Heart left ventricle (tissue), 16 donors: ENCODE results near the gene KRT38. TPM values are rescaled to one million over a fixed set of nuclear protein-coding genes. Genes with fewer than 3 reads are reported as not detected.

Experiments used
- ATAC-seq, 4 donors: fragments of 200-7000 bp; cut with Tn5 transposase; one replicate each; pipeline ENCODE4 v1.9.1; 2020 to 2022; ENCODE audit warnings: moderate library complexity in 4 of 4, mild to moderate bottlenecking in 3 of 4, moderate number of reproducible peaks in 1 of 4
- DNase-seq, 5 donors: peaks; one replicate each; pipeline ENCODE4 v3.0.0-alpha.2; 2020
- H3K27ac ChIP-seq, 12 donors: fragments of 200-600 bp; sonication (generic) in 4 of 12; one replicate each; pipeline versions ENCODE4 v1.5.0 to v1.8.0; 2016 to 2022; ENCODE audit warnings: mild to moderate bottlenecking in 2 of 12
- H3K27me3 ChIP-seq, 9 donors: fragments of 200-600 bp; sonication (generic) in 2 of 9; one replicate each; pipeline versions ENCODE4 v1.5.1 to v1.8.0; 2016 to 2022; ENCODE audit warnings: mild to moderate bottlenecking in 3 of 9
- H3K36me3 ChIP-seq, 9 donors: fragments of 200-600 bp; sonication (generic) in 2 of 9; one replicate each; pipeline versions ENCODE4 v1.5.0 to v1.8.0; 2018 to 2022; ENCODE audit warnings: mild to moderate bottlenecking in 2 of 9
- H3K4me1 ChIP-seq, 12 donors: fragments of 200-600 bp; sonication (generic) in 4 of 12; one replicate each; pipeline versions ENCODE4 v1.5.0 to v1.8.0; 2016 to 2022; ENCODE audit warnings: mild to moderate bottlenecking in 3 of 12
- H3K4me3 ChIP-seq, 12 donors: fragments of 200-600 bp; sonication (generic) in 4 of 12; one replicate each; pipeline versions ENCODE4 v1.5.0 to v1.8.0; 2017 to 2022; ENCODE audit warnings: mild to moderate bottlenecking in 9 of 12, moderate library complexity in 4 of 12
- H3K9me3 ChIP-seq, 12 donors: fragments of 200-600 bp; sonication (generic) in 4 of 12; one replicate each; pipeline versions ENCODE4 v1.5.0 to v1.8.0; 2016 to 2022; ENCODE audit warnings: mild to moderate bottlenecking in 1 of 12
- CTCF ChIP-seq, 12 donors: fragments of 200-600 bp; sonication (generic) in 4 of 12; IDR thresholded peaks; one replicate each; pipeline versions ENCODE4 v1.5.0 to v1.8.0; 2018 to 2022; ENCODE audit warnings: antibody characterized with exemption in 12 of 12, mild to moderate bottlenecking in 5 of 12
- POLR2A ChIP-seq, 2 donors: fragments of 450-650 bp; IDR thresholded peaks; one replicate each; pipeline ENCODE4 v1.6.1; 2017; ENCODE audit warnings: antibody characterized with exemption in 2 of 2, mild to moderate bottlenecking in 2 of 2, moderate library complexity in 2 of 2
- WGBS, 4 donors: extraction: QIAGEN DNeasy Blood & Tissue Kit in 2 of 4; methylation state at CpG; one replicate each; pipeline versions ENCODE4 v1.1.5 to v1.1.7; 2013 to 2018; 5-methylcytosine and 5-hydroxymethylcytosine counted together
- intact Hi-C, 10 donors: fragments of 100-400 bp; cut with DNase I; formaldehyde crosslinking; loops; one replicate each; pipeline versions ENCODE4 v1.11.1 to v1.14.2; 2022
- polyA plus RNA-seq, 2 donors: library from polyadenylated mRNA; stranded (reverse); fragments of 200-250 nt; gene quantifications; one replicate each; pipeline ENCODE4 v1.2.3, GENCODE V29; 2013
- total RNA-seq, 9 donors: library from RNA; depleted of rRNA in 2 of 9; stranded (reverse); fragments of >200 nt in 2 of 9; fragmentation: NEBNext Ultra II Directional in 3 of 9; extraction: Animal tissue kit (Norgen Biotek cat#: 25700) in 3 of 9; gene quantifications; one replicate each; pipeline versions ENCODE4 v1.1.0 to v1.2.4, GENCODE V29; 2016 to 2023
- donor health status: ischemic (EF 13 %, LVEDD 7.1; RV severe dilation, severe dysfunction).
- donor health status: healthy with polysubstance abuse.
- donor health status: DM: no; HTN: yes; CAD: no.
- donor health status: DM: no; HTN: no; CAD: no.
- donor health status: ischemic (EF 25% LVEDD 6.9; RV normal size, moderate dysfunction).
- donor health status: ischemic (EF 25% LVEDD 5.7; RV mildly dilated, moderate dysfunction).
- donor health status: healthy.
- donor health status: DM: yes; HTN: yes; CAD: no.
- donor health status: ischemic (EF 35%, LVEDD 5.7; RV mildly dilated, moderate dysfunction).
- donor health status: nonischemic (EF 11% LVEDD 7.7; RV severe dilation, severe dysfunction).
- donor health status: DM: yes; HTN: yes; CAD: no.
- donor health status: PGD.
- donor health status: ischemic (EF 29% LVEDD 5.4; RV normal size, mild dysfunction).
- donor health status: nonischemic (EF 23%, LVEDD 6.1; RV moderate dilation, normal function).

KRT38 gene
- total and polyA plus RNA-seq, 11 donors: not detected

GRCh38 chr17:41484920-41485904 lies 44.4 kb upstream of the KRT38 start:
- Histone ChIP-seq H3K9me3 (no peaks in the 10 kb centered on the region), H3K4me1 (peaks cover 0 to 7% (median 0%) of the 10 kb centered on the region in 12 donors), H3K27me3 (peaks cover 0 to 17% (median 3%) of the 10 kb centered on the region in 9 donors), H3K4me3 (no peak overlapping the region), H3K36me3 (no peaks in the 10 kb centered on the region), H3K27ac (no peak overlapping the region)
- intact Hi-C loops: no loop called here
- DNase-seq (no peak), ATAC-seq (peak in 3 of 4 donors; percentile 22 to 79 (median 56))
- TF ChIP-seq CTCF (IDR thresholded peaks at IDR 0.05): no peak
- TF ChIP-seq POLR2A (IDR thresholded peaks at IDR 0.05): no peak
- 71 to 78% (median 72%) methylated on average over 8 of the region's 8 CpGs for WGBS, 4 donors

- TF ChIP-seq POLR2A (IDR thresholded peaks at IDR 0.05) (no peak), CTCF (IDR thresholded peaks at IDR 0.05) (no peak)
- 43 to 57% (median 55%) methylated on average over 7 of the region's 7 CpGs for WGBS, 4 donors
- H3K4me3 ChIP-seq: no peak overlapping the region
- H3K9me3 ChIP-seq: no peaks in the 10 kb centered on the region
- H3K27me3 ChIP-seq: peaks cover 0 to 17% (median 3%) of the 10 kb centered on the region in 9 donors
- ATAC-seq (peak in 2 of 4 donors; percentile 21 to 41), DNase-seq (no peak)
- intact Hi-C loops: no loop called here
- H3K36me3 ChIP-seq: no peaks in the 10 kb centered on the region
- H3K27ac ChIP-seq: no peak overlapping the region
- H3K4me1 ChIP-seq: no peaks in the 10 kb centered on the region
Measured at GRCh38 chr17:41483991-41484826, 43.4 kb upstream of the KRT38 start.

GRCh38 chr17:41483531-41483930 lies 42.7 kb upstream of the KRT38 start:
- Histone ChIP-seq H3K4me1 (no peaks in the 10 kb centered on the region), H3K27ac (no peak overlapping the region), H3K27me3 (peaks cover 0 to 13% (median 3%) of the 10 kb centered on the region in 9 donors), H3K36me3 (no peaks in the 10 kb centered on the region), H3K9me3 (no peaks in the 10 kb centered on the region), H3K4me3 (no peak overlapping the region)
- DNase-seq (no peak), ATAC-seq (no peak)
- intact Hi-C loops: no loop called here
- 53 to 64% (median 56%) methylated on average over 9 of the region's 9 CpGs for WGBS, 4 donors
- no peak for TF ChIP-seq POLR2A (IDR thresholded peaks at IDR 0.05)
- no peak for TF ChIP-seq CTCF (IDR thresholded peaks at IDR 0.05)

- WGBS, 4 donors: 87 to 92% (median 90%) methylated on average over 2 of the region's 2 CpGs
- Histone ChIP-seq H3K27me3 (peaks cover 0 to 12% (median 0%) of the 10 kb centered on the region in 9 donors), H3K9me3 (no peaks in the 10 kb centered on the region), H3K4me1 (no peaks in the 10 kb centered on the region), H3K27ac (no peak within 1 kb of the TSS), H3K4me3 (no peak within 1 kb of the TSS), H3K36me3 (no peaks in the 10 kb centered on the region)
- intact Hi-C loops: no loop called here
- ATAC-seq: no peak
- DNase-seq: no peak
- TF ChIP-seq POLR2A (IDR thresholded peaks at IDR 0.05) (no peak), CTCF (IDR thresholded peaks at IDR 0.05) (no peak)
Measured at GRCh38 chr17:41481036-41481435, 40.3 kb upstream of the KRT38 start, which contains the start of gene KRT35. Gene KRT35, minus strand, starts transcription at chr17:41481151. Its CDS starts 54 bp downstream, at chr17:41481097.
